PC-3 (cell line): Measurements from ENCODE around the gene FKBP2. TPM values are rescaled to one million over a fixed set of nuclear protein-coding genes. Genes with fewer than 3 reads are reported as not detected.

ENCODE experiments used
- ATAC-seq: fragments of 200-7000 bp; cut with Tn5 transposase; 2 replicates; pipeline ENCODE4 v1.9.1; 2020; ENCODE audit warnings: mild to moderate bottlenecking, moderate library complexity
- BruUV-seq: library from RNA; stranded (reverse); fragments of 400-500 nt; replicated peaks from 2 replicates; lab custom pipeline; 2021; lab: Mats Ljungman, UMichigan
- CTCF ChIA-PET: fragments of 300-600 bp; sonication (Branson Sonifier 250); formaldehyde crosslinking; loops from one replicate; lab custom pipeline; 2022; ENCODE audit warnings: antibody characterized with exemption; lab: Charles Lee
- POLR2A ChIA-PET: fragments of 300-600 bp; sonication (Branson Sonifier 250); formaldehyde crosslinking; loops from one replicate; lab custom pipeline; 2022; ENCODE audit warnings: antibody characterized with exemption; ENCODE audit not compliant: unreplicated experiment; lab: Charles Lee
- DNase-seq: peaks from one replicate; pipeline ENCODE4 v3.0.0-alpha.2; 2015
- H2AFZ ChIP-seq: fragments of 300-600 bp; sonication (generic); 2 replicates; pipeline ENCODE4 v1.6.0; 2016; ENCODE audit warnings: antibody characterized with exemption, low read length
- H3F3A ChIP-seq: fragments of 300-600 bp; sonication (generic); one replicate; pipeline ENCODE4 v1.6.0; 2017; ENCODE audit warnings: antibody characterized with exemption, low read length, control low read depth, mild to moderate bottlenecking; ENCODE audit not compliant: unreplicated experiment
- H3K27ac ChIP-seq: fragments of 300-600 bp; sonication (generic); 2 replicates; pipeline ENCODE4 v1.5.1; 2016; ENCODE audit warnings: mild to moderate bottlenecking, low read length
- H3K27me3 ChIP-seq: fragments of 300-600 bp; sonication (generic); 2 replicates; pipeline ENCODE4 v1.6.1; 2016; ENCODE audit warnings: low read length, mixed read lengths
- H3K36me3 ChIP-seq: fragments of 300-600 bp; sonication (generic); 2 replicates; pipeline ENCODE4 v1.6.1; 2016; ENCODE audit warnings: low read depth, mixed run types, low read length, mixed read lengths
- H3K4me1 ChIP-seq: fragments of 300-600 bp; sonication (generic); 2 replicates; pipeline ENCODE4 v1.5.1; 2016; ENCODE audit warnings: low read length; ENCODE audit not compliant: insufficient read depth
- H3K4me2 ChIP-seq: fragments of 300-600 bp; sonication (generic); 2 replicates; pipeline ENCODE4 v1.6.0; 2016; ENCODE audit warnings: low read length
- H3K4me3 ChIP-seq: fragments of 300-600 bp; sonication (generic); 2 replicates; pipeline ENCODE4 v1.5.1; 2016; ENCODE audit warnings: mild to moderate bottlenecking, low read length, mixed read lengths
- H3K79me2 ChIP-seq: fragments of 300-600 bp; sonication (generic); 2 replicates; pipeline ENCODE4 v1.6.1; 2017; ENCODE audit warnings: low read length, mixed read lengths
- H3K9ac ChIP-seq: fragments of 300-600 bp; sonication (generic); 2 replicates; pipeline ENCODE4 v1.6.0; 2016; ENCODE audit warnings: mild to moderate bottlenecking, low read length
- H3K9me2 ChIP-seq: fragments of 300-600 bp; sonication (generic); replicated peaks from 2 replicates; pipeline ENCODE4 v1.6.1; 2016; ENCODE audit warnings: mixed run types, low read length, mixed read lengths
- H3K9me3 ChIP-seq: fragments of 300-600 bp; sonication (generic); 2 replicates; pipeline ENCODE4 v1.6.1; 2016; ENCODE audit warnings: low read length, mixed read lengths
- H4K20me1 ChIP-seq: fragments of 300-600 bp; sonication (generic); 2 replicates; pipeline ENCODE4 v1.6.1; 2016; ENCODE audit warnings: low read length, mixed read lengths
- CTCF ChIP-seq: fragments of 300-600 bp; sonication (generic); conservative IDR thresholded peaks from 2 replicates; pipeline ENCODE4 v1.5.1; 2017; ENCODE audit warnings: antibody characterized with exemption, low read depth, mild to moderate bottlenecking, low read length
- EZH2 ChIP-seq: fragments of 300-600 bp; sonication (generic); IDR thresholded peaks from one replicate; pipeline ENCODE4 v1.6.1; 2017; ENCODE audit warnings: antibody characterized with exemption, mild to moderate bottlenecking, low read length; ENCODE audit not compliant: unreplicated experiment
- EZH2phosphoT487 ChIP-seq: fragments of 300-600 bp; sonication (generic); IDR thresholded peaks from 2 replicates; pipeline ENCODE4 v1.6.1; 2018; ENCODE audit warnings: mild to moderate bottlenecking, antibody characterized with exemption, low read length, borderline replicate concordance
- intact Hi-C: fragments of 100-400 bp; cut with micrococcal nuclease; formaldehyde crosslinking; loops from 2 replicates; pipeline ENCODE4 v1.9.0; 2023
- total RNA-seq: library from RNA; depleted of rRNA; stranded (reverse); fragments of >200 nt; gene quantifications from 2 replicates; pipeline ENCODE4 v1.2.3, GENCODE V29; 2014

Gene FKBP2
- total RNA-seq, 1 experiment from 2014 or later, result 215 TPM

DNA sequence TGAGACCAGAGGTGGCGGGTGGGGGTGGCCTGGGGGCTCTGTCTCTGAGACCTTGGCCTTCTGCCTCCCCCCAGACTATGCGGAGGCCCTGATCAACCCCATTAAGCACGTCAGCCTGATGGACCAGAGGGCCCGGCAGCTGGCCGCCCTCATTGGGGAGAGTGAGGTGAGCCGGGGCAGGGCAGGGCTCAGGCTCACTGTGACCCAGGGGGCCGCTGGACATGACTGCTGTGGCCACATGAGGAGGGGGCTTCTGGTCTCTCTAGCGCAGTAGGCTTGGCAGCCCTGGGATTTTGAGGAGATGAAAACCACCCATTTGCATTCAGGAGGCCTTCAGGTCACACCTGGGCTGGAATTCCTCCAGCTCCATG, 23.0 kb downstream of the FKBP2 start:
- CTCF ChIA-PET, result no interaction called here

GRCh38 chr11:64264371-64264852, 23.5 kb downstream of the FKBP2 start:
- Histone ChIP-seq H3K79me2 (no peaks in the 10 kb centered on the region), H3K27ac (no peak overlapping the region), H3K36me3 (peaks cover 37% of the 10 kb centered on the region), H3K4me3 (no peak overlapping the region), H3K4me1 (peaks cover 22% of the 10 kb centered on the region), H4K20me1 (0 out of 2 replicates have a peak, but pooled peaks cover 3% of the 10 kb centered on the region), H3F3A (no peaks in the 10 kb centered on the region), H2AFZ (no peak overlapping the region), H3K9me2 (no peaks in the 10 kb centered on the region), H3K9ac (no peak overlapping the region), H3K27me3 (no peaks in the 10 kb centered on the region), H3K4me2 (no peak overlapping the region), H3K9me3 (no peaks in the 10 kb centered on the region)
- ATAC-seq (no peak), DNase-seq (no peak)
- no peak for TF ChIP-seq EZH2phosphoT487
- TF ChIP-seq CTCF, result no peak
- no peak for TF ChIP-seq EZH2
- POLR2A ChIA-PET, result interaction anchor here (0.6 kb wide), 2 partner anchors 10 to 18 kb away, joined by 3 to 12 read pairs; no protein-coding TSS in a partner anchor
- CTCF ChIA-PET, result no interaction called here
- no TSS peak for BruUV-seq
- intact Hi-C loops, result no loop called here

More for the DNA sequence above, 23.0 kb downstream of the FKBP2 start:
- POLR2A ChIA-PET, result interaction anchor here (0.6 kb wide), 1 partner anchor 9 kb away, joined by 12 read pairs; no protein-coding TSS in a partner anchor
- DNase-seq (no peak), ATAC-seq (no peak)
- H3F3A ChIP-seq, result no peaks in the 10 kb centered on the region
- no peak overlapping the region for H2AFZ ChIP-seq
- no peaks in the 10 kb centered on the region for H3K27me3 ChIP-seq
- H3K4me2 ChIP-seq, result no peak overlapping the region
- H3K4me1 ChIP-seq, result peaks cover 19% of the 10 kb centered on the region
- H3K4me3 ChIP-seq, result no peak overlapping the region
- TF ChIP-seq CTCF (no peak), EZH2 (no peak), EZH2phosphoT487 (no peak)
- no peaks in the 10 kb centered on the region for H3K79me2 ChIP-seq
- no peaks in the 10 kb centered on the region for H3K9me3 ChIP-seq
- H3K9ac ChIP-seq, result no peak overlapping the region
- BruUV-seq, result no TSS peak
- H3K36me3 ChIP-seq, result peaks cover 40% of the 10 kb centered on the region
- H3K27ac ChIP-seq, result no peak overlapping the region
- intact Hi-C loops, result no loop called here
- 0 out of 2 replicates have a peak, but pooled peaks cover 3% of the 10 kb centered on the region for H4K20me1 ChIP-seq
- no peaks in the 10 kb centered on the region for H3K9me2 ChIP-seq
